HepG2 (cell line): ENCODE measurements around the gene EMILIN3. TPM values are rescaled to one million over a fixed set of nuclear protein-coding genes. Genes with fewer than 3 reads are reported as not detected.
A peak's percentile ranks its signal among the peaks of the same experiment; 100 is the strongest.

Source experiments
- AHDC1 ChIP-seq: sonication (generic); formaldehyde crosslinking; IDR thresholded peaks from 2 replicates; pipeline ENCODE4 v1.5.1; 2020; ENCODE audit warnings: mild to moderate bottlenecking, missing genetic modification reagents, borderline replicate concordance
- BRCA1 ChIP-seq: sonication (generic); formaldehyde crosslinking; IDR thresholded peaks from 2 replicates; pipeline ENCODE4 v1.4.0; 2020; ENCODE audit warnings: missing genetic modification reagents
- FOXJ3 ChIP-seq: sonication (generic); formaldehyde crosslinking; IDR thresholded peaks from 2 replicates; pipeline ENCODE4 v1.4.0; 2020; ENCODE audit warnings: missing genetic modification reagents, mild to moderate bottlenecking, borderline replicate concordance
- KLF16 ChIP-seq, 2 experiments: sonication (generic) in 1 of 2; formaldehyde crosslinking in 1 of 2; IDR thresholded peaks; 2 replicates each; pipeline versions ENCODE4 v1.6.1 to v1.8.0; 2016 to 2023; ENCODE audit warnings: missing genetic modification reagents in 2 of 2, missing compliant biosample characterization in 1 of 2
- MTF1 ChIP-seq: sonication (generic); formaldehyde crosslinking; IDR thresholded peaks from 2 replicates; pipeline ENCODE4 v1.5.0; 2020; ENCODE audit warnings: missing genetic modification reagents
- NCOA1 ChIP-seq: sonication (generic); formaldehyde crosslinking; IDR thresholded peaks from 2 replicates; pipeline ENCODE4 v1.9.0; 2021; ENCODE audit warnings: missing genetic modification reagents
- TBL1XR1 ChIP-seq: fragments of 150-350 bp; IDR thresholded peaks from 2 replicates; pipeline ENCODE4 v1.6.1; 2014; ENCODE audit warnings: borderline replicate concordance, low read length; ENCODE audit not compliant: partially characterized antibody
- TRAFD1 ChIP-seq: sonication (generic); formaldehyde crosslinking; IDR thresholded peaks from 2 replicates; pipeline ENCODE4 v1.5.1; 2020; ENCODE audit warnings: missing genetic modification reagents, mild to moderate bottlenecking, borderline replicate concordance
- ZGPAT ChIP-seq: IDR thresholded peaks from 2 replicates; pipeline ENCODE4 v1.6.1; 2016; ENCODE audit warnings: mild to moderate bottlenecking
- ZNF17 ChIP-seq: sonication (generic); formaldehyde crosslinking; IDR thresholded peaks from 2 replicates; pipeline ENCODE4 v1.5.0; 2020; ENCODE audit warnings: mild to moderate bottlenecking, missing genetic modification reagents
- ZNF224 ChIP-seq: sonication (generic); formaldehyde crosslinking; IDR thresholded peaks from 2 replicates; pipeline ENCODE4 v1.5.0; 2020; ENCODE audit warnings: mild to moderate bottlenecking, missing genetic modification reagents
- ZNF264 ChIP-seq: sonication (generic); formaldehyde crosslinking; IDR thresholded peaks from 2 replicates; pipeline ENCODE4 v1.4.0; 2020; ENCODE audit warnings: missing genetic modification reagents
- ZNF350 ChIP-seq: sonication (generic); formaldehyde crosslinking; IDR thresholded peaks from 2 replicates; pipeline ENCODE4 v1.4.0; 2020; ENCODE audit warnings: mild to moderate bottlenecking, low read depth, missing genetic modification reagents, borderline replicate concordance
- ZNF766 ChIP-seq: sonication (generic); formaldehyde crosslinking; IDR thresholded peaks from 2 replicates; pipeline ENCODE4 v1.5.0; 2020; ENCODE audit warnings: missing genetic modification reagents, borderline replicate concordance
- ZNF816 ChIP-seq: sonication (generic); formaldehyde crosslinking; IDR thresholded peaks from 2 replicates; pipeline ENCODE4 v1.8.0; 2022; ENCODE audit warnings: missing genetic modification reagents, mild to moderate bottlenecking, borderline replicate concordance
- ZNF850 ChIP-seq: sonication (generic); formaldehyde crosslinking; conservative IDR thresholded peaks from 2 replicates; pipeline ENCODE4 v1.9.0; 2021; ENCODE audit warnings: mild to moderate bottlenecking, missing genetic modification reagents
- ZNF879 ChIP-seq: sonication (generic); formaldehyde crosslinking; IDR thresholded peaks from 2 replicates; pipeline ENCODE4 v1.8.1; 2023; ENCODE audit warnings: missing genetic modification reagents
- polyA plus RNA-seq, 8 experiments: library from polyadenylated mRNA; depleted of rRNA in 3 of 8; stranded (reverse) in 7 of 8; unstranded in 1 of 8; fragments of >200 nt; fragmentation: Illumina TruSeq in 4 of 8; extraction: Trizol in 4 of 8; gene quantifications; 2 replicates each; pipeline versions ENCODE4 v1.2.1 to v1.2.3, GENCODE V29; 2011 to 2016; ENCODE audit warnings: low read depth in 4 of 8, missing spikeins in 1 of 8, mixed read lengths in 1 of 8; ENCODE audit not compliant: insufficient read depth in 1 of 8
- total RNA-seq, 5 experiments: library from RNA; depleted of rRNA; stranded (reverse); fragments of >200 nt; fragmentation: Illumina TruSeq; extraction: Trizol; gene quantifications; 2 replicates each; pipeline ENCODE4 v1.2.3, GENCODE V29; 2016; ENCODE audit warnings: low read depth in 1 of 5
- TF ChIP-seq, protein P1 (sequence below): sonication (generic); formaldehyde crosslinking; IDR thresholded peaks from 2 replicates; pipeline ENCODE4 v1.5.0; 2020; ENCODE audit warnings: mild to moderate bottlenecking, missing genetic modification reagents

The EMILIN3 gene
- total and polyA plus RNA-seq, 2 of the 13 experiments (the other 11 are each of a cell fraction or from before 2014, with no cell fraction given) = 0.25 to 0.29 TPM

DNA sequence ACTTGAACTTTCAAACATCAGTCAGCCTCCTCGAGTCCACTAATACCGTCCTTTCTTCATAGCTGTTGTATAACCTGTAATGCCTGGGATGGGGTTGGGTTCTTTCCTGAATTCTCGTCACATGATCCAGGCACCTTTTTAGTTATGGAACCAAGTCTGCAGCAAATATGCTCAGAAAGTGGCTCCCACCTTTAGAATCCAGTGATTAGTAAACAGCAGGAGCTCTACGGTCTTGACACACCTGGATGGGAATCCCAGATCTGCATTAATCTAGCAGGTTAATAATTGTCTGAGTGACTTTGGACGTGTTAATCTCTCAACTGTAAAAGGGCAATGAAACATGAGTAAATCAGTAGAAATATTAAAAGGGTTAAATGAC, 48.4 kb downstream of the EMILIN3 start (continued):
- TF ChIP-seq AHDC1 (CRISPR knock-in tag) (peak; percentile 51; the same call in 1 of the 2 replicates), TBL1XR1 (peak; percentile 27), KLF16 (CRISPR knock-in tag; IDR thresholded peaks at IDR 0.05) (0 out of 4 replicates have a peak, but pooled peaks of 1 of the 2 experiments have one; percentile 13), FOXJ3 (CRISPR knock-in tag) (peak; percentile 37; the same call in 1 of the 2 replicates), ZNF850 (peak; percentile 75; the same call in 1 of the 2 replicates), ZNF766 (CRISPR knock-in tag) (0 out of 2 replicates have a peak, but pooled peaks have one; percentile 11), ZNF17 (CRISPR knock-in tag) (0 out of 2 replicates have a peak, but pooled peaks have one; percentile 53), ZGPAT (CRISPR knock-in tag) (0 out of 2 replicates have a peak, but pooled peaks have one; percentile 3), MTF1 (CRISPR knock-in tag) (0 out of 2 replicates have a peak, but pooled peaks have one; percentile 19), ZNF816 (CRISPR knock-in tag) (peak; percentile 90), ZNF224 (CRISPR knock-in tag) (0 out of 2 replicates have a peak, but pooled peaks have one; percentile 27), ZNF264 (CRISPR knock-in tag) (peak; percentile 90), TRAFD1 (CRISPR knock-in tag) (0 out of 2 replicates have a peak, but pooled peaks have one; percentile 0), ZNF879 (CRISPR knock-in tag) (no peak), BRCA1 (CRISPR knock-in tag) (0 out of 2 replicates have a peak, but pooled peaks have one; percentile 25), ZNF350 (CRISPR knock-in tag) (no peak), NCOA1 (CRISPR knock-in tag) (peak; percentile 83; the same call in 1 of the 2 replicates)
- TF ChIP-seq, protein P1, sequence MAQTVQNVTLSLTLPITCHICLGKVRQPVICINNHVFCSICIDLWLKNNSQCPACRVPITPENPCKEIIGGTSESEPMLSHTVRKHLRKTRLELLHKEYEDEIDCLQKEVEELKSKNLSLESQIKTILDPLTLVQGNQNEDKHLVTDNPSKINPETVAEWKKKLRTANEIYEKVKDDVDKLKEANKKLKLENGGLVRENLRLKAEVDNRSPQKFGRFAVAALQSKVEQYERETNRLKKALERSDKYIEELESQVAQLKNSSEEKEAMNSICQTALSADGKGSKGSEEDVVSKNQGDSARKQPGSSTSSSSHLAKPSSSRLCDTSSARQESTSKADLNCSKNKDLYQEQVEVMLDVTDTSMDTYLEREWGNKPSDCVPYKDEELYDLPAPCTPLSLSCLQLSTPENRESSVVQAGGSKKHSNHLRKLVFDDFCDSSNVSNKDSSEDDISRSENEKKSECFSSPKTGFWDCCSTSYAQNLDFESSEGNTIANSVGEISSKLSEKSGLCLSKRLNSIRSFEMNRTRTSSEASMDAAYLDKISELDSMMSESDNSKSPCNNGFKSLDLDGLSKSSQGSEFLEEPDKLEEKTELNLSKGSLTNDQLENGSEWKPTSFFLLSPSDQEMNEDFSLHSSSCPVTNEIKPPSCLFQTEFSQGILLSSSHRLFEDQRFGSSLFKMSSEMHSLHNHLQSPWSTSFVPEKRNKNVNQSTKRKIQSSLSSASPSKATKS (CRISPR knock-in tag) = peak; percentile 61; the same call in 1 of the 2 replicates
